SK-N-SH (cell line): ENCODE results near the gene SOAT2. TPM values are rescaled to one million over a fixed set of nuclear protein-coding genes. Genes with fewer than 3 reads are reported as not detected.

Experiments
- CTCF ChIA-PET: fragments of 300-600, 350-600 bp; formaldehyde crosslinking; extraction: SDS; loops from one replicate; lab custom pipeline; 2021; lab: Yijun Ruan, JAX
- POLR2A ChIA-PET: fragments of 350-600 bp; sonication (Branson Sonifier 250); formaldehyde crosslinking; extraction: SDS; loops from one replicate; lab custom pipeline; 2020; ENCODE audit warnings: antibody characterized with exemption, inconsistent platforms; lab: Yijun Ruan, JAX
- DNase-seq: peaks from one replicate; pipeline ENCODE4 v3.0.0; 2012
- H2AFZ ChIP-seq: fragments of 200-600 bp; sonication (generic); 2 replicates; pipeline ENCODE4 v1.8.1; 2016; ENCODE audit warnings: antibody characterized with exemption, mild to moderate bottlenecking, low read depth
- H3F3A ChIP-seq: fragments of 200-600 bp; sonication (generic); replicated peaks from 2 replicates; pipeline ENCODE3; 2016; ENCODE audit warnings: antibody characterized with exemption, mild to moderate bottlenecking; ENCODE audit not compliant: insufficient read depth
- H3K27ac ChIP-seq, 2 experiments: fragments of 200-500 bp in 1 of 2; fragments of 200-600 bp in 1 of 2; sonication (Bioruptor generic) in 1 of 2; sonication (generic), shearing (Covaris generic) in 1 of 2; 2 replicates each; pipeline versions ENCODE4 v1.5.1 to v1.6.1; 2014 to 2016; ENCODE audit warnings: low read depth in 2 of 2, inconsistent platforms in 1 of 2, low read length in 1 of 2, mild to moderate bottlenecking in 1 of 2, mixed read lengths in 1 of 2
- H3K27me3 ChIP-seq: fragments of 200-600 bp; sonication (generic), shearing (Covaris generic); 2 replicates; pipeline ENCODE4 v1.6.1; 2016; ENCODE audit warnings: mixed run types; ENCODE audit not compliant: insufficient read depth
- H3K36me3 ChIP-seq, 2 experiments: fragments of 200-500 bp in 1 of 2; fragments of 200-600 bp in 1 of 2; sonication (Bioruptor generic) in 1 of 2; sonication (generic) in 1 of 2; replicated peaks in 1 of 2; 2 replicates each; pipeline versions ENCODE3 to v1.5.1; 2014 to 2016; ENCODE audit warnings: low read length in 1 of 2, mild to moderate bottlenecking in 1 of 2; ENCODE audit not compliant: insufficient read depth in 2 of 2, control insufficient read depth in 1 of 2
- H3K4me1 ChIP-seq, 2 experiments: fragments of 200-500 bp in 1 of 2; fragments of 200-600 bp in 1 of 2; sonication (Bioruptor generic) in 1 of 2; sonication (generic), shearing (Covaris generic) in 1 of 2; 2 replicates each; pipeline versions ENCODE4 v1.5.1 to v1.6.1; 2014 to 2016; ENCODE audit warnings: low read depth in 1 of 2, low read length in 1 of 2, mixed run types in 1 of 2; ENCODE audit not compliant: insufficient read depth in 2 of 2, control insufficient read depth in 1 of 2
- H3K4me2 ChIP-seq: fragments of 200-600 bp; sonication (generic), shearing (Covaris generic); 2 replicates; pipeline ENCODE4 v1.6.1; 2017; ENCODE audit warnings: mixed run types
- H3K4me3 ChIP-seq, 2 experiments: fragments of 200-500 bp in 1 of 2; fragments of 200-600 bp in 1 of 2; sonication (Bioruptor generic) in 1 of 2; sonication (generic), shearing (Covaris generic) in 1 of 2; 2 replicates each; pipeline versions ENCODE4 v1.5.1 to v1.8.1; 2014 to 2016; ENCODE audit warnings: low read depth in 2 of 2, inconsistent platforms in 1 of 2, low read length in 1 of 2, mild to moderate bottlenecking in 1 of 2, mixed read lengths in 1 of 2, moderate library complexity in 1 of 2
- H3K79me2 ChIP-seq: fragments of 200-600 bp; sonication (generic); 2 replicates; pipeline ENCODE4 v1.8.1; 2017; ENCODE audit warnings: mild to moderate bottlenecking; ENCODE audit not compliant: insufficient read depth
- H3K9ac ChIP-seq: fragments of 200-600 bp; sonication (generic); 2 replicates; pipeline ENCODE4 v1.6.1; 2017; ENCODE audit warnings: mixed run types
- H3K9me2 ChIP-seq: fragments of 200-600 bp; sonication (generic); 2 replicates; pipeline ENCODE4 v1.6.1; 2017; ENCODE audit warnings: mixed run types
- H3K9me3 ChIP-seq: fragments of 200-600 bp; sonication (generic); 2 replicates; pipeline ENCODE4 v1.6.1; 2017; ENCODE audit warnings: mixed run types, mild to moderate bottlenecking, moderate library complexity
- H4K20me1 ChIP-seq: fragments of 200-600 bp; sonication (generic); 2 replicates; pipeline ENCODE4 v1.6.1; 2017; ENCODE audit warnings: mild to moderate bottlenecking, mixed run types; ENCODE audit not compliant: insufficient read depth
- EP300 ChIP-seq, 2 experiments: IDR thresholded peaks; 2 replicates each; pipeline versions ENCODE4 v1.4.0 to v1.6.1; 2012; ENCODE audit warnings: borderline replicate concordance in 1 of 2, low read depth in 1 of 2, low read length in 1 of 2
- FOSL2 ChIP-seq: IDR thresholded peaks from 2 replicates; pipeline ENCODE4 v1.4.0; 2012; ENCODE audit warnings: low read depth, mild to moderate bottlenecking, moderate library complexity, borderline replicate concordance
- FOXJ3 ChIP-seq: sonication (generic); formaldehyde crosslinking; IDR thresholded peaks from 2 replicates; pipeline ENCODE4 v1.5.1; 2020; ENCODE audit warnings: mild to moderate bottlenecking, missing genetic modification reagents
- FOXM1 ChIP-seq: IDR thresholded peaks from 2 replicates; pipeline ENCODE4 v1.4.0; 2012; ENCODE audit warnings: low read depth, mild to moderate bottlenecking
- GABPA ChIP-seq: IDR thresholded peaks from 2 replicates; pipeline ENCODE4 v1.4.0; 2012; ENCODE audit warnings: low read depth, mild to moderate bottlenecking
- GATA2 ChIP-seq: sonication (generic); formaldehyde crosslinking; IDR thresholded peaks from 2 replicates; pipeline ENCODE4 v1.5.0; 2020; ENCODE audit warnings: mild to moderate bottlenecking, missing genetic modification reagents
- JUND ChIP-seq: IDR thresholded peaks from 2 replicates; pipeline ENCODE4 v1.4.0; 2012
- MAX ChIP-seq: IDR thresholded peaks from 2 replicates; pipeline ENCODE4 v1.4.0; 2012; ENCODE audit warnings: low read depth
- MXI1 ChIP-seq: IDR thresholded peaks from 2 replicates; pipeline ENCODE4 v1.6.1; 2012; ENCODE audit warnings: mild to moderate bottlenecking, low read depth, low read length, improper control_type of control experiment
- NFIC ChIP-seq: IDR thresholded peaks from 2 replicates; pipeline ENCODE4 v1.4.0; 2012; ENCODE audit warnings: borderline replicate concordance
- PBX3 ChIP-seq: IDR thresholded peaks from 2 replicates; pipeline ENCODE4; 2012
- POLR2AphosphoS5 ChIP-seq: IDR thresholded peaks from 2 replicates; pipeline ENCODE4 v1.6.1; 2012; ENCODE audit warnings: low read depth, low read length
- RCOR1 ChIP-seq: fragments of 150-350 bp; IDR thresholded peaks from 2 replicates; pipeline ENCODE4 v1.6.1; 2017; ENCODE audit warnings: antibody characterized with exemption, low read length
- RFX5 ChIP-seq: IDR thresholded peaks from 2 replicates; pipeline ENCODE4 v1.6.1; 2012; ENCODE audit warnings: mild to moderate bottlenecking, improper control_type of control experiment, low read length
- RXRA ChIP-seq: IDR thresholded peaks from 2 replicates; pipeline ENCODE4 v1.4.0; 2012; ENCODE audit warnings: low read depth, mild to moderate bottlenecking, borderline replicate concordance
- TCF12 ChIP-seq: IDR thresholded peaks from 2 replicates; pipeline ENCODE4 v1.4.0; 2012
- USF1 ChIP-seq: IDR thresholded peaks from 2 replicates; pipeline ENCODE4 v1.4.0; 2012; ENCODE audit warnings: low read depth, borderline replicate concordance
- USF2 ChIP-seq: fragments of 150-350 bp; IDR thresholded peaks from 2 replicates; pipeline ENCODE4 v1.6.1; 2017; ENCODE audit warnings: antibody characterized with exemption, low read length, low read depth, borderline replicate concordance
- WGBS: methylation state at CpG from one replicate; pipeline ENCODE4 v1.1.6; 2017; ENCODE audit warnings: low lambda C conversion rate; 5-methylcytosine and 5-hydroxymethylcytosine counted together
- polyA plus RNA-seq, 3 experiments: library from polyadenylated mRNA; depleted of rRNA; stranded (reverse); fragments of >200 nt; gene quantifications; 2 replicates each; pipeline ENCODE4 v1.2.3, GENCODE V29; 2012

The SOAT2 gene
- polyA plus RNA-seq, 1 of the 3 experiments (the other 2 are of a cell fraction): 0.18 TPM

- Histone ChIP-seq H3K9ac (peak within 1 kb of the TSS; percentile 81), H3K79me2 (peaks cover 10% of the 10 kb centered on the region; the same call in 1 of the 2 replicates), H3K27ac (peak within 1 kb of the TSS; percentile 90 to 98), H3K27me3 (no peaks in the 10 kb centered on the region), H4K20me1 (no peaks in the 10 kb centered on the region), H3F3A (peaks cover 30% of the 10 kb centered on the region), H2AFZ (peak within 1 kb of the TSS; percentile 74), H3K36me3 (peaks cover 8% of the 10 kb centered on the region in 2 experiments), H3K4me1 (peaks cover 10 to 21% of the 10 kb centered on the region in 2 experiments; a peak in 2 of 4 replicates), H3K4me2 (peak within 1 kb of the TSS; percentile 100), H3K4me3 (peak within 1 kb of the TSS; percentile 62 to 78), H3K9me3 (no peaks in the 10 kb centered on the region), H3K9me2 (no peaks in the 10 kb centered on the region)
- ChIA-PET CTCF (interaction anchor here (1.1 to 7.6 kb wide), 13 partner anchors 12 to 101 kb away, joined by 3 to 385 read pairs (median 13); partner anchors contain the start of genes SPRYD3 and TNS2), POLR2A (interaction anchor here (0.7 to 1.2 kb wide), 7 partner anchors 11 to 92 kb away, joined by 3 to 10 read pairs (median 3); partner anchors contain the start of genes EIF4B and SPRYD3)
- TF ChIP-seq GATA2 (CRISPR knock-in tag): no peak
- 0 out of 2 replicates have a peak, but pooled peaks have one; percentile 48 for TF ChIP-seq MAX
- peak; percentile 32; the same call in 1 of the 2 replicates for TF ChIP-seq MXI1
- no peak for TF ChIP-seq JUND
- peak in 1 of 2 experiments; percentile 6; a peak in 1 of 4 replicates for TF ChIP-seq EP300 (IDR thresholded peaks at IDR 0.05; ENCODE audit: borderline replicate concordance in 1 of 2, low read depth in 1 of 2, low read length in 1 of 2)
- TF ChIP-seq USF1: peak; percentile 31; the same call in 1 of the 2 replicates
- TF ChIP-seq USF2: no peak
- TF ChIP-seq NFIC: peak; percentile 92
- peak; percentile 60; the same call in 1 of the 2 replicates for TF ChIP-seq POLR2AphosphoS5
- TF ChIP-seq RCOR1: no peak
- WGBS: 4% methylated on average over 23 of the region's 51 CpGs
- DNase-seq: peak; percentile 91
Measured at GRCh38 chr12:53097564-53098353, 5.5 kb upstream of the SOAT2 start, which contains the start of gene IGFBP6. Gene IGFBP6, plus strand, starts transcription at chr12:53097667. Its CDS starts 51 bp downstream, at chr12:53097718.

- no peak for DNase-seq
- no peaks in the 10 kb centered on the region for H4K20me1 ChIP-seq
Measured at GRCh38 chr12:53098354-53098981, 4.8 kb upstream of the SOAT2 start.

More at GRCh38 chr12:53098354-53098981, 4.8 kb upstream of the SOAT2 start:
- peaks cover 10 to 21% of the 10 kb centered on the region in 2 experiments; a peak in 2 of 4 replicates for H3K4me1 ChIP-seq
- H3K79me2 ChIP-seq: peaks cover 10% of the 10 kb centered on the region; the same call in 1 of the 2 replicates
- POLR2A ChIA-PET: interaction anchor here (0.9 to 1.5 kb wide), 4 partner anchors 32 to 93 kb away, joined by 3 to 8 read pairs (median 5); partner anchors contain the start of gene EIF4B
- no peaks in the 10 kb centered on the region for H3K27me3 ChIP-seq
- WGBS: 11% methylated on average over 13 of the region's 13 CpGs
- CTCF ChIA-PET: interaction anchor here (0.7 to 7.6 kb wide), 30 partner anchors 10 to 216 kb away, joined by 3 to 385 read pairs (median 5); partner anchors contain the start of genes ESPL1, SPRYD3 and TNS2
- H3K9ac ChIP-seq: peak overlapping the region; percentile 81
- peaks cover 8% of the 10 kb centered on the region in 2 experiments for H3K36me3 ChIP-seq
- H3K27ac ChIP-seq: peak overlapping the region; percentile 90 to 98
- H3K4me3 ChIP-seq: peak overlapping the region; percentile 62 to 78
- no peak for TF ChIP-seq RCOR1
- TF ChIP-seq POLR2AphosphoS5: peak; percentile 66; the same call in 1 of the 2 replicates
- TF ChIP-seq USF1: no peak
- no peak for TF ChIP-seq FOXJ3 (CRISPR knock-in tag)
- peak; percentile 90 for TF ChIP-seq JUND
- TF ChIP-seq RXRA: peak; percentile 40; the same call in 1 of the 2 replicates
- TF ChIP-seq FOSL2: peak; percentile 97
- peak; percentile 36; the same call in 1 of the 2 replicates for TF ChIP-seq PBX3
- no peak for TF ChIP-seq RFX5
- TF ChIP-seq GABPA: 0 out of 2 replicates have a peak, but pooled peaks have one; percentile 41
- TF ChIP-seq MXI1: no peak
- no peak for TF ChIP-seq FOXM1
- no peak for TF ChIP-seq NFIC
- TF ChIP-seq TCF12: peak; percentile 72
- peak in 1 of 2 experiments; percentile 47; a peak in 1 of 4 replicates for TF ChIP-seq EP300 (IDR thresholded peaks at IDR 0.05; ENCODE audit: borderline replicate concordance in 1 of 2, low read depth in 1 of 2, low read length in 1 of 2)
- no peaks in the 10 kb centered on the region for H3K9me2 ChIP-seq
- peak overlapping the region; percentile 100 for H3K4me2 ChIP-seq
- no peaks in the 10 kb centered on the region for H3K9me3 ChIP-seq
- peaks cover 30% of the 10 kb centered on the region for H3F3A ChIP-seq
- peak overlapping the region; percentile 2; the same call in 1 of the 2 replicates for H2AFZ ChIP-seq
